NCI-H2107 (cell line): ENCODE data around the gene SENP7.
"Not testable (repeated sequence)": the region's sequence is repeated elsewhere in the genome, so short reads cannot be mapped to it uniquely, and the experiment has no call there.

Source experiments
- DNase-seq: peaks from one replicate; lab custom pipeline; 2025; lab: John Stamatoyannopoulos, UW

SENP7 gene

GRCh38 chr3:101521211-101521701, 8.2 kb upstream of the SENP7 start:
- DNase-seq: no peak

DNA sequence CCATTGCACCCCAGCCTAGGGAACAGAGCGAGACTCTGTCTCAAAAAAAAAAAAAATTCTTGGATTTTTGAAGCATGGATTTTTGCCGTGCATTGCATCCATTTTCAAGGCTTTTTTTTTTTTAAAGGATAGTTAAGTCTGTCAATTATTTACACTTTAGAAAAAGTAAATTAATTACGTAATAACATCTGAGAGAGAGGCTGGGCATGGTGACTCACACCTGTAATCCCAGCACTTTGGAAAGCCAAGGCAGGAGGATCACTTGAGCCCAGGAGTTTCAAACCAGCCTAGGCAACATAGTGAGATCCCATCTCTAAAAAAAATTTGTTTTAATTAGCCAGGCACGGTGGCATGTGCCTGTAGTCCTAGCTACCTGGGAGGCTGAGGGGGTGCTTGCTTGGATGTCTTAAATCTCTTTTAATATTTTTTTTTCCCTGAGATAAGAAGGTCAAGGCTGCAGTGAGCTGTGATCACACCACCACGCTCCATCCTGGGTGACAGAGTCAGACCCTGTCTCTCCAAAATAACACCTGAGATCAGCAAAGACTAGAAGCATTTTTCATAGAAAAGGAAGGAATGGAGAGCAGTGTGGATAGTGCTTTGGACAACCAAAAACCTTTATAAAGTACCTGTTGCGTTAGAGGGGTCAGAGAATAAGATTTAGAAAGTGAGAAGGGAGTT, 6.8 kb upstream of the SENP7 start:
- DNase-seq: no peak

- DNase-seq: peak; percentile 22
Observed at GRCh38 chr3:101518421-101518871, 5.4 kb upstream of the SENP7 start.

DNA sequence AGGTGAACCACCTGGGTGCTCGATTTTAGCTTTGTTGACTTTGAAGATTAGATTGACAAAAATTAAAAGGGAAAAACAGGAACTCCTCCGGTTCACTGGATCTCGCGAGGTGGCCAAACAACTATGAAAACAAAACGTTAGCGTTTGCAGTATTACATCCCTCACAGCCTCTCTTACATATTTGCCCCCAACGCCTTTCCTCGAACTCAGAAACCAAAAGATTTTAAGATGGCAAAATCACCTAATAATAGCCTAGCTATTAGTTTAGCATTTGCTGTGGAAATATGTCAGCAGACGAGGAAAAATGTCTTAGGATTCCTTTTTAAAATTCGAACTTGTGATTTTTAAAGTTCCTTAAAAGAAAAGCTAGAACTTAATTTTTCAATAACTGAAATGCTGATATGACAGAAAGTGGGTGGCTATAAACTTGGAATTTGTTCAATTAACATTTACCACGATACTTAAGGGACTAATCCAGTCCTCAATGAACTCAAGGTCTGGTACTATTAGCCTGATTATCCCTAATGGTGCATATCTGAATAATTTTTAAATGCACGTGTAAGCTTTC, 491 bp upstream of the SENP7 start:
- no peak for DNase-seq

DNA sequence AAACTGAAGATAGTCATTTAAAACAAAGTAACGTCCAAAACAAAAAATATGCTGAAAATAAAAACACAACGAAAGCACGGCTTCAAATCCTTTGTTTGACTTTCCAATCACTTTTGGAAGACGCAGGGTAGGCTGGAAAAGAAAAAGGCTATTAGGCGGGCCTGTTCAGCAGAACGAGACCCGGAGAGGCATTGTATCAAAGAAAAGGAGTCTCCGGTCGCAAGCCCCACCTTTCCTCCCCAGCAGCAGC, 691 bp downstream of the SENP7 start:
- DNase-seq: no peak

GRCh38 chr3:101509811-101510210, 3.2 kb downstream of the SENP7 start:
- no peak for DNase-seq

GRCh38 chr3:101509281-101509680, 3.7 kb downstream of the SENP7 start:
- no peak for DNase-seq

GRCh38 chr3:101501783-101502182, 11.2 kb downstream of the SENP7 start:
- DNase-seq: no peak

DNA sequence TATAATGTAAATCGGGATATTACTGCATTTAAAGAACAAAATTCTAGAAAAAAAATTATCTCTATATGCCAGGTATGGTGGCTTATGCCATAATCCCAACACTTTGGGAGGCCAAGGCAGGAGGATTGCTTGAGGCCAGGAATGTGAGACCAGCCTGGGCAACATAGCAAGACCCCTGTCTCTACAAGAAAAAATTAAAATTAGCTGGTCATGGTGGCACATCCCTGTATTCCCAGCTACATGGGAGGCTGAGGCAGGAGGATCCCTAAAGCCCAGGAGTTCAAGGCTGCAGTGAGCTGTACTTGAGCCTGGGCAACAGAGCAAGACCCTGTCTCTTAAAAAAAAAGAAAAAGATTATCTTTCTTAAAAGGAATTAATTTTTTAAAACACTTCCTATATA, 12.8 kb downstream of the SENP7 start:
- no peak for DNase-seq

DNA sequence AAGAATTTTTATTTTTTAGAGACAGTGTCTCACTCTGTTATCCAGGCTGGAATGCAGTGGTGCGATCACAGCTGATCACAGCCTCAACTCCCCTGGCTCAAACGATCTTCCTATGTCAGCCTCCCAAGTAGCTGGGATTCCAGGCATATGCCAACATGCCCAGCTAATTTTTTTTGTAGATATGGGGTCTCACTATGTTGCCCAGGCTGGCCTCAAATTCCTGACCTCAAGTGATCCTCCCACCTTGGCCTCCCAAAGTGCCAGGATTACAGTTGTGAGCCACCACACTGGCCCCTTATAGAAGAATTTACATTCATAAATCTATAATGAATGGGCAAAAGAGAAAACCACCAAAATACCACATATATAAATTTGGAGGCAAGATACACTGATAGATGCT, 15.2 kb downstream of the SENP7 start:
- no peak for DNase-seq

DNA sequence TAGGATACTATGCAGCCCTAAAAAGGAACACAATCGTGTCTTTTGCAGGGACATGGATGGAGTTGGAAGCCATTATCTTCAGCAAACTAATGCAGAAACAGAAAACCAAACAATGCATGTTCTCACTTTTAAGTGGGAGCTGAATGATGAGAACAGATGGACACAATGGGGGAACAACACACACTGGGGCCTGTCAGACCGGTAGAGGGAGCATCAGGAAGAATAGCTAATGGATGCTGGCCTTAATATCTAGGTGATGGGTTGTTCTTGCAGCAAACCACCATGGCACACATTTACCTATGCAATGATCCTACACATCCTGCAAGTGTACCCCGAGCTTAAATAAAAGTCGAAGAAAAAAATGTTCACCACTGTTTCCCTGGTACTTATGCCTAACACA, 17.5 kb downstream of the SENP7 start:
- DNase-seq: no peak

GRCh38 chr3:101484805-101485620, 28.0 kb downstream of the SENP7 start:
- DNase-seq: no peak

- DNase-seq: no peak
Observed at GRCh38 chr3:101478980-101479379, 34.0 kb downstream of the SENP7 start.

DNA sequence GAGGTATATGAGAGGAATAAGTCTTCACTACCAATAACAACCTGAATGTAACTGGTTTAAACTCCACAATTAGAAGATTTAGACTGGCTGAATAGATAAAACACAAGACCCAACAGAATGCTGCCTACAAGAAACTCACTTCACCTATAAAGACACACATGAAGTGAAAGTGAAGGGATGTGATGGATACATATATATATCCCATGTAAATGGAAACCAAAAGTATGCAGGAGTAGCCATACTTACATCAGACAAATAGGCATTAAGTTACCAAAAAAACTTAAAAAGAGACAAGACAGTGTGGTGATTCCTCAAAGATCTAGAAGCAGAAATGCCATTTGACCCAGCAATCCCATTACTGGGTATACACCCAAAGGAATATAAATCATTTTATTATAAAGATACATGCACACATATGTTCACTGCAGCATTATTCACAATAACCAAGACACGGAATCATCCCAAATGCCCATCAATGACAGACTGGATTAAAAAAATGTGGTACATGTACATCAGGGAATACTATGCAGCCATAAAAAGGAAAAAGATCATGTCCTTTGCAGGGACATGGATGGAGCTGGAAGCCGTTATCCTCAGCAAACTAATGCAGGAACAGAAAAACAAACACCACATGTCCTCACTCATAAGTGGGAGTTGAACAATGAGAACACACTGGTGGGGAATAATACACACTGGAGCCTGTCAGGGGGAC, 38.0 kb downstream of the SENP7 start:
- DNase-seq: not testable (repeated sequence)

GRCh38 chr3:101468676-101469075, 44.3 kb downstream of the SENP7 start:
- not testable (repeated sequence) for DNase-seq

GRCh38 chr3:101467310-101467663, 45.7 kb downstream of the SENP7 start:
- DNase-seq: not testable (repeated sequence)

DNA sequence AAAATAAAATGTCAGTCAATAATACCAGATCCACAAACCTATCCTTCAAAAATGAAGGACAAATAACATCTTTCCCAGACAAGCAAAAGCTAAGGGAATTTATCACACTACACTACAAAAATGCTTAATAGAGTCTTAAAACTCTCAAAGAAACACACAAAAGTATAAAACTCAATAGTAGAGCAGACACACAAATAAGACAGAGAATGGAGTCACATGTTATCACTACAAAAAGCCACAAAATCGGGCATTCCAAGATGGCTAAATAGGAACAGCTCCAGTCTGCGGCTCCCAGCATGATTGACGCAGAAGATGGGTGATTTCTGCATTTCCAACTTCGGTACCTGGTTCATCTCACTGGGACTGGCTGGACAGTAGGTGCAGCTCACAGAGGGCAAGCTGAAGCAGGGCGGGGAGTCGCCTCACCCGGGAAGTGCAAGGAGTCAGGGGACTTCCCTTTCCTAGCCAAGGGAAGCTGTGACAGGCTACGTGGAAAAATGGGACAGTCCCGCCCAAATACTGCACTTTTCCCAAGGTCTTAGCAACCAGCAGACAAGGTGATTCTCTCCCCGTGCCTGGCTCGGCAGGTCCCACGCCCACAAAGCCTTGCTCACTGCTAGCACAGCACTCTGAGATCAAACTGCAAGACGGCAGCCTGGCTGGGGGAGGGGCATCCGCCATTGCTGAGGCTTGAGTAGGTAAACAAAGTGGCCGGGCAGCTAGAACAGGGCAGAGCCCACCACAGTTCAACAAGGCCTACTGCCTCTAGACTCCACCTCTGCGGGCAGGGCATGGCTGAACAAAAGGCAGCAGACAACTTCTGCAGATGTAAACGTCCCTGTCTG, 46.3 kb downstream of the SENP7 start:
- no peak for DNase-seq

- no peak for DNase-seq
Observed at GRCh38 chr3:101464235-101464634, 48.8 kb downstream of the SENP7 start.

DNA sequence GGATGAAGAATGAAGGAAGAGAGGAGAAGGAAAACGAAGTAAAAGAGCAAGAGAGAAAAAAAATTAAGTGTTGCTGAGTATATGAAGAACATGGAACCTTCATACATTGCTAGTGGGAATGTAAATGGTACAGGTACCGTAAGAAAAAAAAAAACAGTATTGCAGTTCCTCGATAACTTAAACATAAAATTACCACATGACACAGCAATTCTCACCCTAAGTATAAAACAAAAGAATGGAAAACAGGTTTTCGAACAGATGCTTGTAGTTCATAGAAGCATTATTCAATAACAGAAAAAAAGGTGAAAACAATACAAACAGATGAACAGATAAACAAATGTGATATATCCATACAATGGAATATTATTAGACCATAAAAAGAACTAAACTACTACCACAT, 51.6 kb downstream of the SENP7 start:
- DNase-seq: no peak

- DNase-seq: no peak
Observed at GRCh38 chr3:101458387-101458786, 54.6 kb downstream of the SENP7 start.

GRCh38 chr3:101454629-101455028, 58.4 kb downstream of the SENP7 start:
- DNase-seq: no peak

DNA sequence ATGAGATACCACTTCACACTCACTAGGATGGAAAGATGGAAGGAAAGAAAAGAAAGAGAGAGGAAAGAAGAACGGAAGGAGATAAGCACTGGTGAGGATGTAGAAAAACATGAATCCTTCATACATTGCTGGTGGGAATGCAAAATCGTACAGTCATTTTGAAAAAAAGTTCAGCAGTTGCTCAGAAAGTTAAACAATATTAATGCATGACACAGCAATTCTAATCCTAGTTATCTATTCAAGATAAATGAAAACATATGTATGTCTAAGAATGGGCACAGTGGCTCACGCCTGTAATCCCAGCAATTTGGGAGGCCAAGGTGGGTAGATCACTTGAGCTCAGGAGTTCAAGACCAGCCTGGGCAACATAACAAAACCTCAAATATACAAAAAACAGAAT, 59.1 kb downstream of the SENP7 start:
- DNase-seq: no peak
